Keratinocyte (primary cell): Measurements from ENCODE around the gene IMPACT.

Source experiments
- CTCF ChIP-seq, 3 experiments: IDR thresholded peaks in 1 of 3; conservative IDR thresholded peaks in 1 of 3; optimal IDR thresholded peaks in 1 of 3; 2 replicates in 2 of 3; 3 replicates in 1 of 3; pipeline versions ENCODE3 to v1.5.1; 2011; ENCODE audit warnings: low read length in 3 of 3, mild to moderate bottlenecking in 3 of 3, moderate library complexity in 2 of 3, control low read depth in 1 of 3, inconsistent platforms in 1 of 3; ENCODE audit not compliant: insufficient read depth in 2 of 3; ENCODE audit errors: extremely low read depth in 1 of 3
- EZH2 ChIP-seq: IDR thresholded peaks from one replicate; pipeline ENCODE4 v1.6.1; 2012; ENCODE audit warnings: inconsistent platforms, mild to moderate bottlenecking, low read length, moderate library complexity

- TF ChIP-seq CTCF (optimal IDR thresholded peaks at IDR 0.05 in 1 of 3, IDR thresholded peaks at IDR 0.05 in 1 of 3, conservative IDR thresholded peaks at IDR 0.05 in 1 of 3; ENCODE audit: extremely low read depth in 1 of 3, insufficient read depth in 2 of 3, low read length in 3 of 3) (no peak), EZH2 (no peak)
Observed at GRCh38 chr18:24475926-24476589, 49.6 kb downstream of the IMPACT start.
